HG03280 (cell line): ENCODE results near the gene ATP5PB.
A peak's percentile ranks its signal among the peaks of the same experiment; 100 is the strongest.

ENCODE experiments used
- ATAC-seq: cut with Tn5 transposase; IDR thresholded peaks from one replicate; pipeline ENCODE4 v1.9.1; 2021; ENCODE audit warnings: mild to moderate bottlenecking, moderate library complexity; ENCODE audit not compliant: unreplicated experiment

Gene ATP5PB

DNA sequence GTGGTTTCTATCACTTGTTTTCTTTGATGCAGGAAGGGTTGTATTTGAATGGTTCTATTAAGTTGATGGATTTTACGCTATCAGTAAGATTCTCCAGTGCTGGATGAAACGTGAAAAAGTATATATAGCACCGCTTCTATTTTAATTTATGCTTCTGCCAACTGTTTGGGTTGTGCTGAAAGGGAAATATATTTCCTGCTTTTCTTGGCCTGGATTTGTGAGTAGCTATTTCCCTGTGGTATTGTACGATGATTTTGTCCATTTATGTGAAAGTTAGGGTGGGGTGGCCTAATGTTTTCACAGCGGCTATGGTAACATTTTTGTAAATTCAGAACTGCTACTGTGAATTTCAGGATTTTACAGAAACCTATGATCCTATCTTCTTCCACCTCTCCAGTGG, 24.8 kb downstream of the ATP5PB start:
- ATAC-seq = no peak

DNA sequence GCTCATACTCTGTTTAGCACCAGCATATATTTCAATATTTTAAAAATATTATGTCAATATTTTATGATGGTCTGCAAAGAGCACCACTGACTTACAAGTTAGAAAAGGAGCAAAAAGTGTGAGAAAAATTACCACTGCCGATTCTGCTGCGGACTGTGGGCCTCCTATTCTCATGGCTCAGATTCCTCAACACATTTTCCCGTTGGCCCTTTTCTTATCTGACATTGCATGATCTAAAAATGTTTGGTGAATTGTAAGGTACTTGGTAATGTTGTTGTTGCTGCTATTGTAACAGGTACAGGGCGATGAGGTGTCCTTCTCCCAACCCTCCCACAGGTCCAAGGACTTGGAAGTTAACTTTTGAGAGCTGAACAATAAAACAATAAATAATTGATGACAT, 25.3 kb downstream of the ATP5PB start:
- no peak for ATAC-seq

DNA sequence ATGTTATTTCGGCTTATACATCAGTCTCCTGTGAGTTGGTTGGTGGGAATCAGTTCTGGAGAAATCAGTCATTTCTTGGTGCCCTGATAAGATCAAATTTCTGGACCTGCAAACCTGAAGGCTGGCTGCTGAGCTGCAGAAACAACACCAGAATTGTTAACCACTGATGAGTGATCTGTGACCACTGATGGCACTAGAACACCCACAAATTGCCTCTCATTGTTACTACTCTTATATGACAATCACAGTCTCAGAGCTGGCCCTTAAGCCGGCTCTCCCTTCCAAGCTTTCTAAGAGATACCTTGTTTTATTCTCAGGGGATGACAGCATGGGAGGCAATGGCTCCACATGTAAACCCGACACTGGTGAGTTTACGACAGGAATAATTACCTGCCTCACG, 26.4 kb downstream of the ATP5PB start:
- ATAC-seq = no peak

DNA sequence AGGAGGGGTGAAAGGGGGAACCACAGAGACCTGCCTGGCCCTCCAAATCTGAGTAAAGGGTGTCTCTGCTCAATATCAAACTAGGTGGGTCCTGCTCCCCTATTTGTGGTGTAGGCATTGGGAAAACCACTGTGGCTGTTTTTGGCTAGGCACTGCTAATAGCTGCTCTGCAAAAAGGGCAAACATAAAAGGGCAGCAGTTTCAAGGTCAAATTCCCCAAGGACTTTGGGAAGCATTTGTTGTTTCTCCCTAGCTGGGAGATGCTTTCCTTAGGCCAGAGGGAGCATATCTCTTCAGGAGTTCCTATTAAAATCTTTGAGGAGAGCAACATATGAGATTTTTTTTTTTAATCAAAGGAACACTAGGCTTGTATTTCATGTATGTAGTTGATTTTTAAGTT, 26.9 kb downstream of the ATP5PB start:
- no peak for ATAC-seq

DNA sequence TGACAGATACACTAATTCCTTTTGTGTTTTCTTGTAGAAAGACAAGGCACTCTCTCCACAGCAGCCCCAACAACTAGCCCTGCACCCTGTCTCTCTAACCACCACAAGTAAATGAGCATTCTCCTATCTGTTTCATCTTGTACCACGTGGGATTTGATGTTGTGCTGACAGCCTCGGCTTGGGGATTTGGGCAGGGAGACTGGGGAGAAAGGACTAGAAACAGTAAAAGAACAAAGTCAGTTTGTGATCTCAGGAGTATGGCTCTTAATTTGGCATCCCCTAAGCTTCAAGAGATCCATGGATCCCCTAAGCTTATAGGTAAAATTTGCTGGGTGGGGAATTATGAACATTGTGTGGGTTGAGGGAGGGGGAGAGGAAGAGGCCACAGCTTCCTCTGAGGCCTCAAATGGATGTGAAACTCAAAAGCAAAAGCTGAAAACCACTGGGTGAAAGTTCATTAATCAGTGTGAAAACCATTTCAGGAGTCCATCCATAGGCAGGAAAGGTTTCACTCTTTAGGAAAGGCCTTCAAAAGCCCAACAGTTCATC, 27.6 kb downstream of the ATP5PB start:
- ATAC-seq = peak; percentile 53

DNA sequence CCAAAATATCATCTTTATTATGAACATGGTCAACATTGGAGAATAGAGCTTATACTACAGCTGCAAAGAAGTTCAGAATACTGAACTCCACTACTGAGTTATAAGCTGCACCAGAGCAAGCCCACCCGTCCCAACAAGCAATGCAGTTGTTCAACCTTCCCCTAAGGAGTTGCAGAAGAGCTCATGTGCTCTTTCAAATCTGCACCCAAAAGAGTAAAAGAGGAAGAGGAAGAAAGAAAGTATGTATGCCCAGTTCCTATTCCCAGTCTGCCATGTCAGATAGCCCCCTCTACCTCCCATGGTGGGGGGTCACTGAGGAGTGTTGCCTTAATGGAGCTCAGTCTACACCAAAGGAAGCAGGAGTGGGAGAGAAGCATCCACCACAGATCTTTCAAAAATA, 31.4 kb downstream of the ATP5PB start:
- no peak for ATAC-seq

DNA sequence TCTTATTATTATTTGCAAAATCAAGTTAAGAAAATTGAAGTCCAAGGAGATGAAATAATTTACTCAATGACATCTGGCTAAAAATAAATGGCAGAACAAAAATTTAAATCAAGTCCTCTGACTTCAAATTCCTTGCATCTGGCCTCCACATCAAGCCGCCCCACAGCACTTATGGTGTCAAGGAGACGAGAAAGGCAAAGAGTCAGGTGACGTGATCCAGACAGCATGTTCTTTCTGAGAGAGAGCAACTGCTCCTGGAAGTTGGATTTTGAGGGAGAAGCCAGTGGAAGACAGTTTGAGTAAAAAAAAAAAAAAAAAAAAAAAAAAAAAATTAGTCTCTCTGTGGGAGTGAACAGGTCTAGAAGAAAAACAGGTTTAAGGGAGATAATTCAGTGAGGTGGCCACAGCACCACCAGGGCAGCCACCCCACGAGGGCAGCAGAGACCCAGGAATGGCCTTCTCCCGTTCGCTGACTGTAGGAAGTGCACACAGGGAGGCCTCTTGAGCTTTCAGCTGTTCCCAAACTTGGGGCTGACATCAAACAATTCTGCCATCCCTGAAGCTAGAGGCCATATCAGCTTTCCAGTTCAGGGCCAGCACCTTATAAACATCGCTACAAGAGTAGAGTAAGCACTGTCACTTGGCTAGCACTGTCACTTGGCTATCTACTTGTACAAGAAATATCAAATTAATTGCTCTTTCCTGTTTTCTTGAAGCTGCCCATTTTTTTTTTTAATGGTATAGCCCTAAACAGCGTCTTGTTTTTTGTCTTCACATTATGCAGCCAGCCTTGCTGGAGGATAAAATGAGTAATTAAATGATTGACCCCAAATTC, 32.3 kb downstream of the ATP5PB start:
- ATAC-seq = no peak

DNA sequence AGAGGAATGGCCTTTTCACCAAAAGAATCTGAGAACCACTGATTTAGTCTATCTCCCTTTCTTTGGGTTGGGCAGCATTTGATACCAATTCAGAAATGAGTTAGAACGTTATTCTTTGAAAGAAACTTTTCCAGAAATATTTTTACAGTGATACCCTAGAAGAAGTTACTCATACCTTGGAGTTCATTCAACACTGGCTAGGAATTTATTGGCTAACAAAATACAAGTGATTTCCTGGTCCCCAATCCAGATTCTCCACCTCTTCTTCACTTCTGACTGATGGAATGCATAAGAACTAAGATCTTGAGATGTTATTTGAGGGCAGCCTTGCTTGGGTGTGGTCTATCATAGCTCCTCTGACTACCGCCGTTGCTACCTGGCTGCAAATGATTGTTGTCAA, 33.9 kb downstream of the ATP5PB start:
- ATAC-seq = no peak

DNA sequence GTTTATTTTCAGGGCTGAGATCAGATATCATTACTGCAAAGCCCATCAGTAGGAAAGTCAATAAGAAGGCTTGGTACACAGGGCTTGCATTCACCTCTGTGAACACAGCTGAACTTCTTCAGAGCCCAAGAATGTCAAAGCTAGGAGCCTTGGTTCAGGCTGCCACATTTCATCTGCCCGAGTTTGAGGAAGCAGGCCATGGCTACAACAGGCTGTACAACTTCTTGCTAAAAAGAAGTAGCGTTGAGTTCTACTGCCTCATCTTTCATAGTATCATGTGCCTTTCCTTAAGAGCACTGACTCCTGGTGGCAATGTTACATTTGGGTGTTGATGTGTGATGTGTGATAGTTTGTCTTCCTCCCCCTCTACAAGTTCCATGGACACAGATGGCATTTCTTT, 34.6 kb downstream of the ATP5PB start:
- no peak for ATAC-seq

DNA sequence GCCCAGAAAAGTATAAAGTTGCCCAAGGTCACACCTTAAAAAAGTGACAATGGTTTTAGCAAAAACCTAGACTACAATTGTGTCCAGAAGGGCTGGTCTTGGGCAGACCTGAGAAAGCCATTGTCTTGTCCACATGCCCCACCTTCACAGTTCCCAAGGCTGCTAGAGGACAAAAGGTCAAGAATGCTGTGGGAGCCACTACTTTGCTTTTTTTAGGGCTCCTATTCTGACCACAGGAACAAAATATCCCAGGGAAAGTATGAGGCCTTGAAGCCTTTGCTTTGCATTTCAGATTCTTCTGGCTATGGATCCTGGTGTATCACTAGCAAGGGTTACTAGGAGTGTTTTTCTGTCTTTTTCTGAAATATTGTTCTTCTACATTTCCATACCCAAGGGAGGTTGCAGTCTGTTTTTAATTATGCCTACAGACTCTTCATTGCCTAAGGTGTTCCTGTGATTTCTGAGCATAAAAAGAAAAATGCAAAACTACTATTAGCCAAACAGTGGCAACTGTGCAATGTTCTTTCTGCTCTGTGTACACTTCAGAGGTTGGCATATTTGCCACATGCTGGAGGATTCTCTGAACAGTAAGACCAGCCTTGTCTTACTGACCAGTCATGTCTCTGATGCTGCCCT, 35.2 kb downstream of the ATP5PB start:
- ATAC-seq = no peak

DNA sequence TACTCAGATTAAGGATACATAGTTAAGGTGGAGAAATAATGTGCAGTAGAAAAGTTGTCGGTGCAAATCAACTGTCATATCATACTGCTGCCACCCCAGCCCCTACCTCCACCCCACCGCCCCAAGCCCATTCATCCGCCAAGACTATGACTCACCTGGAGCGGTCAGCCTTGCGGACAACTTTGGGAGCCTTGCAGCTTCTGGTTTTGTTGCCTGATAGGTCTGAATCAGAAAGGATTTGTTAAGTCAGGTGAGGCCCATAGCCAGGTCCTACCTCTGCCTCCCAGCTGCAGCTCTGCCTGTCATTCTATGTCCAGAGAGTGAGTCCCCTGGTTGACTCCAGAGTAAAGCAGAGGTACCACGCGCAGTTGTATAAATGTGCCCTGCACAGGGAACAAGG, 37.2 kb downstream of the ATP5PB start:
- no peak for ATAC-seq

DNA sequence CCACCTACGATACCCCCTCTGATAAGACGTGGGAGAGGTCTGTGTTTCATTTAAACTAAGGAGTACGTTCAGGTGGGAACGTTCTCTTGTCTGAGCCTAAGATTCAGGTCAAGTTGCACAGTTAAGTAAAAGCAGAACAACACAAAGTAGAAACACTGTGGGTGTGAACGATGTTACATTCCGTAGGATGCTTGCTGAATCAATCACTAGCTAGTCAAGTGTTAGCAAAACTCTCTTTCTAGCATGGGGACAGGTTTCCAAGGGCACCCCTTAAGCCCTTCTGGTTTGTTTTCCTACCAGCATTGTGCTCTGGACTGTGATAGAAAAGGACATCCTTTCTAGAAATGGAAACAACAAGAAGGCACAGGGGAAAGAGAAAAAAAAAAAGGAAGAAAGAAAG, 37.9 kb downstream of the ATP5PB start:
- ATAC-seq = no peak

DNA sequence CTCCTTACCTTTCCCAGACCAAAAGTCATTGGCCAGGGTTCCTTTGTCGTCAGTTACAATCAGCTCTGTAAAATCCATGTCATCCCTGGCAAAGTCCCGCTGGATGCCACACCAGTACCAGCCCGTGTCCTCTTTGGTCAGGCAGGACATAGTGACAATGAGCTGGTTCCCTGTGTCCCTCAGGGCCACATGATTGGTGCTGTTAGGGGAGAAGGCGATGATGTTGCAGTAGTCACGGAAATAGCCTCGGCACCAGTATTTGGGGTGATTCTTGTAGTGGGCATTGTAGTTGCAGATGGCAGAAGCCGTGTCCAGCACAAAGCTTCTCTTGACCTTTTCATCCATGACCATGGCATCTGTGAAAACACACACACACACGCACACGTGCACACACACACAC, 39.4 kb downstream of the ATP5PB start:
- ATAC-seq = no peak

DNA sequence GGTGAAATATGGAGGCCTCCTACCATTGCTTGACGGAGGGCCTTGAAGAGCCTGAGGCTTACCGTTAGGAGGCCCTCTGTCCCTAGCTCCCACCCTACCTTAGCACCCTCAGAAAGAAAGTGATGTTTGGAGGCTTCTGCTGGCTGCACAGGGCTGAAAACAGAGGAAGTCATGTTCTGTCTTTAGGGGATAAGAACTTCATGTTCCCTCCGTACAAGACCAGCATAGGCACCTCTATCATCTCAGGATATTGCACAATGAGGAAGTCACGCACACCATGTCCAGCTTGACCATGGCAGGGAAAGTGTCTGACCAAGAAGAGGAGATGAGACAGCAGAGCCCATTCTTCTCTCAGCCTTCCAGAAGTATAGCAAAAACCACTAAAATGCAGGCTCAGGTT, 40.3 kb downstream of the ATP5PB start:
- ATAC-seq = no peak

DNA sequence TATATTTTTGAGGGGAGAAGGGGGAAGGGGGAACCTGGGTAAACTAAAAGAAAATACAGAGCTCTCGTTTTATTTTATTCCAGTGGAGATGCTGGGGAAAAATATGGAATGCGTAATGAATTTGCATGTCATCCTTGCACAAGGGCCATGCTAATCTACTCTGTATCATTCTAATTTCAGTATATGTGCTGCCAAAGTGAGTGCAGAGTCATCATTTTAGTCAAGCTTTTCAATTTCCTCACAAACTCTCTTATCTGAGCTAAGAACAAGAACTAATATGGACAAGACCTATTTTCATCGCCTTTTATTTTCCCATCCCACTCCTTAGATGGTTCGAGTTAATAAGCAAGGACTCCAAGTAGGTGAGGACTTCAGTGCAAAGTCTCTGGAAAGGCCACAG, 41.0 kb downstream of the ATP5PB start:
- ATAC-seq = no peak

DNA sequence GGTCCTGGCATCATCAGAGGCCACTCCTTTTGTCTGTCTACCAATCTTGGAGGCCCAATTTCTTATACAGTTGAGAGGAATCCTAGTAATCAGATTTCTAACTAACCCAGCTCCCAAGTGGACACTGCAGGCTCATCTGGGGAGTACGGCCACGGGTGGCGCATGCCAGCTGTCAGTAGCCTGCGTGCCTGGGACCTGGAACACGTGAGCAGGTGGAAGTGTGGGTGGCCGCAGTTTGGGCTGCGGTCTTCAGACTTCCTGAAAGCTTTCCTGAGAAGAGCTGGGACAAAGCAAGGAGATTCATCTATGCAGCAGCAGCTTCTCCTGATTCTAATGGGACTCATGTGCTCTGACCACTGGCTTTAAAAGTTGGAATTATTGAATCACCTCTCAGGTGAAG, 41.8 kb downstream of the ATP5PB start:
- ATAC-seq = no peak

DNA sequence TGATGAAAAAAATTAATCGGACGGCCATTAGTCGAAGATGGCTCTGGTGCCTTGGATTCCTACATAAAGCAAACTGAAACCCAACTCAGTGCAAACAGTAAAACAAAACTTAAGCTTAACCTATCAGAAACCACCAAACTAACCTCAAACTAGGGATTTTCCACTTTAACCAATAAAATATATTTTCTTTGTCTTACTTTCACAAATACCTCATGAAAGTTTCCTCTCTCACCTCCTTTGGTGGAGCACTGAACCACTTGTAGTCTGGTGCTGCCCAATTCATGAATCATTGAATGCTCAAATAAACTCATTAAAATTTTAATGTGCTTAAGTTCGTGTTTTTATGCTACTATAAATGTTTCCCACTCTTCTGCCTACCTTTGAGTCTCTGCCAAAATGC, 47.1 kb downstream of the ATP5PB start:
- ATAC-seq = no peak

DNA sequence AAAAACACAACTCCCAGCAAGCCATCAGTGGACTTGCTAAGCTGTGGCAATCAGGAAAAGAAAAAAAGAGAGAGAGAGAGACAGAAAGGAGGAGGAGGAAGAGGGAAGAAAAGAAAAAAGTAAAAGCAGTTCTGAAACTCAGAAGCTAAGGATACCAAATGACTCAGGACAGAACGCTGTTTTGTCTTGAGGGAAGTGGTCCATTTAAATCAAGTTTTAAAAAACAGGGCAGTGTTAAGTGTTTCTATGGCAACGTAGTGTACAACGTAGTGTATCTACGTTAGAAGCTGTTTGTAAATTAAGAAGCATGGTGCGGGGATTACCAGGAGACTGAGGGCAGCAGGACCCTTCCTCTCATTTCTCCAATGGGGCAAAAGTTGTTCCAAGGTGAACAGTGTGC, 48.3 kb downstream of the ATP5PB start:
- no peak for ATAC-seq

DNA sequence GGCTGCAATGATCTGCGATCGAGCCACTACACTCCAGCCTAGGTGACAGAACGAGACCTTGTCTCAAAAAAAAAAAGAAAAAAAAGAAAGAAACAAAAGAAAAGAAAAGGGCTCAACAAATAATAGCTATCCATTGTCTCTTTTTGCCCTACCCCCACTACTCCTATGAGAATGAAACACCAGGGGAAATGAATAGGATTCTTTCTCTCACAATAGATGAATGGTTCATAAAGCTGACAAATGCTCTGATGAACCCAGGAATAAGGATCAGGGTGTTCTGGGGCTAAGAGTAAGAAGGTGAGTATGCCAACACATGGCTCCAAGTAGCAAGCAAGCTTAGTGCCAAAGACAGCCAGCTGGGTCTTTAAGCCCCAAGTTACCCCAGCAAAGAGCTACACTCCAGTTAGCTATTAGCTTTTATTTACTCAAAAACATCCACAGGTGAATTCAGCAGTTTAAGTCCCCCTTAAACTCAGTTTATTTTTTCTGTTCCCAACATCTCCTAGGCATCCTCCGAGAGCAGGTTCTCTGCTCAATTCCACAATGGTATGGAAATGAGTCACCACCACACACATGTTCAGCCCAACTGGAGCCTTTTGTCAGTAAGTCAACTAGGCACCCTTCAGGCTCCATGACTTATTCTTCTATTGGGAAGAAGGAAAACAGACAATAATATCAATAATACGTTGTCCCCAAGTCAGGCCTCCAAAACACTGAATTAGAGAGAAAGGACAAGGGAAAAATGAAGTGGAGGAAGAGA, 49.9 kb downstream of the ATP5PB start:
- ATAC-seq = no peak

DNA sequence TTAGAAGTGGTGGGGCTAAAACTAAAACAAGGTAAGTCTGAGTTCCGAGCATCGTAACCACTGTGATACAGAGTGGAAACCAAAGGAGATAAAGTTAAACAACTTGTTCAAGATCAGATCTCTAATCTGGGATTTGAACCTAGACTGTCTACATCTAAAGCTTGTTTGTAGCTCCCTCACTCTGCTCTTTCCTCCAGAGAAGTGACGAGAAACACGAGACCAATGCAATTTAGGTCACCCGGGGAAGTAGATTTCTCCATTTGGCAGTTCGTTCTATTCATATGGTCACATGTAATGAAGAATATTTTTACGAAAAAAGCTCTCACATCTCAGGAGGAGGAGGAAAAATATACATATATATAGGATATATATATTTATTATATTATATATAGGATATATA, 52.4 kb downstream of the ATP5PB start:
- no peak for ATAC-seq

DNA sequence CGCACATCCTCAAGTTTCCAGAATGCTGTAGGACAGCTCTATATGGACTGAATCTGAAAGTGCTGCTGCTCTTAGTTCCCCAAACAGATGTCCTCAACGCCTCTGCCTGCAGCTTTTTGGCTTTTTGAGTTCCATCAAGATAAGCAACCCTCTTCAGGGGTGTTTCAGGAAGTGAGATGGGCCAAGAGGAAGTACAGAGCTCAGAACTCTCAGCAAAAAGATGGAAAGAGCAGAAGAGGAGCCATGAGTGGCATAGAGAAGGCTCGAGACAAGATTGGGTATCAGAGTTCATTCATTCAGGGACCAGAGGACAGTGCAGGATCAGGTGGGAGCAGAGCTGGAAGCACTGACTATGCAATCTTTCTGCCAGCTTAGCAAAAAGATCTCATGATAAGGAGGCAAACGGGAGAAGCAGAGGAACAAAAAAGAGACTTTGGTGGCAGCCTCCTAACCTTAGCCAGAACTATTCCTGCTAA, 54.4 kb downstream of the ATP5PB start, which contains the start of the genes ADORA3 and TMIGD3:
TSS of gene ADORA3 (minus strand) at position 49 of the 476 bp plus-strand sequence. CDS start 279 bp downstream, outside the sequence.
TSS of gene TMIGD3 (minus strand) at position 49 of the 476 bp plus-strand sequence. CDS start 279 bp downstream, outside the sequence.
- no peak for ATAC-seq
